IPS-18c (cell line): ENCODE results near the gene CYP2F1.
"Not testable (repeated sequence)": the region's sequence is repeated elsewhere in the genome, so short reads cannot be mapped to it uniquely, and the experiment has no call there.

ENCODE experiments used
- H3K4me3 ChIP-seq: 2 replicates; pipeline ENCODE4 v1.7.0; 2013; ENCODE audit warnings: low read depth, mild to moderate bottlenecking, low read length, moderate library complexity; ENCODE audit not compliant: insufficient read depth
- H3K9me3 ChIP-seq: one replicate; pipeline ENCODE4 v1.6.1; 2013; ENCODE audit warnings: mild to moderate bottlenecking, low read length, moderate library complexity; ENCODE audit not compliant: control insufficient read depth, insufficient read depth

The CYP2F1 gene

GRCh38 chr19:41114132-41114531 lies at the start of gene CYP2F1:
Gene CYP2F1, plus strand, starts transcription at chr19:41114432. Its CDS starts 1,757 bp downstream, at chr19:41116189.
- no peak within 1 kb of the TSS for H3K4me3 ChIP-seq
- H3K9me3 ChIP-seq: peaks cover 8% of the 10 kb centered on the region

- Histone ChIP-seq H3K9me3 (no peaks in the 10 kb centered on the region), H3K4me3 (no peak overlapping the region)
These were observed 49.2 kb upstream of the CYP2F1 start for GRCh38 chr19:41064974-41065569.

GRCh38 chr19:41076286-41076685 lies 37.9 kb upstream of the CYP2F1 start:
- Histone ChIP-seq H3K4me3 (no peak overlapping the region), H3K9me3 (no peaks in the 10 kb centered on the region)

- no peak overlapping the region for H3K4me3 ChIP-seq
- H3K9me3 ChIP-seq: no peaks in the 10 kb centered on the region
These were observed 30.7 kb upstream of the CYP2F1 start for GRCh38 chr19:41083516-41083915.

- H3K9me3 ChIP-seq: no peaks in the 10 kb centered on the region
- H3K4me3 ChIP-seq: no peak overlapping the region
These were observed 28.4 kb upstream of the CYP2F1 start for GRCh38 chr19:41085748-41086415.

- H3K9me3 ChIP-seq: no peaks in the 10 kb centered on the region
- H3K4me3 ChIP-seq: no peak within 1 kb of the TSS
These were observed 26.1 kb upstream of the CYP2F1 start, which contains the start of gene CYP2A13 for GRCh38 chr19:41088151-41088550. Gene CYP2A13, plus strand, starts transcription at chr19:41088451. Its CDS starts 21 bp downstream, at chr19:41088472.

GRCh38 chr19:41089959-41090358 lies 24.3 kb upstream of the CYP2F1 start:
- H3K9me3 ChIP-seq: no peaks in the 10 kb centered on the region
- peak overlapping the region; percentile 56 for H3K4me3 ChIP-seq

GRCh38 chr19:41095703-41096102 lies 18.5 kb upstream of the CYP2F1 start:
- H3K4me3 ChIP-seq: no peak overlapping the region
- peaks cover 4% of the 10 kb centered on the region for H3K9me3 ChIP-seq

GRCh38 chr19:41096353-41096752 lies 17.9 kb upstream of the CYP2F1 start:
- no peak overlapping the region for H3K4me3 ChIP-seq
- H3K9me3 ChIP-seq: peaks cover 4% of the 10 kb centered on the region

- Histone ChIP-seq H3K9me3 (peaks cover 4% of the 10 kb centered on the region), H3K4me3 (no peak overlapping the region)
These were observed 16.9 kb upstream of the CYP2F1 start for GRCh38 chr19:41097302-41097701.

- H3K4me3 ChIP-seq: no peak overlapping the region; the same call in 1 of the 2 replicates
- H3K9me3 ChIP-seq: peaks cover 4% of the 10 kb centered on the region
These were observed 15.5 kb upstream of the CYP2F1 start for GRCh38 chr19:41098762-41099161.

- H3K4me3 ChIP-seq, H3K9me3 ChIP-seq: not testable (repeated sequence)
These were observed 12.0 kb upstream of the CYP2F1 start for GRCh38 chr19:41102210-41102609.

GRCh38 chr19:41106177-41106576 lies 8.1 kb upstream of the CYP2F1 start:
- no peak overlapping the region for H3K4me3 ChIP-seq
- H3K9me3 ChIP-seq: no peaks in the 10 kb centered on the region

GRCh38 chr19:41111296-41111695 lies 2.9 kb upstream of the CYP2F1 start:
- Histone ChIP-seq H3K9me3 (peaks cover 8% of the 10 kb centered on the region), H3K4me3 (no peak overlapping the region)

- Histone ChIP-seq H3K4me3 (no peak overlapping the region), H3K9me3 (peaks cover 8% of the 10 kb centered on the region)
These were observed 2.4 kb upstream of the CYP2F1 start for GRCh38 chr19:41111750-41112295.

GRCh38 chr19:41112728-41113290 lies 1.4 kb upstream of the CYP2F1 start:
- Histone ChIP-seq H3K9me3 (peaks cover 8% of the 10 kb centered on the region), H3K4me3 (no peak overlapping the region)

- H3K9me3 ChIP-seq: peaks cover 8% of the 10 kb centered on the region
These were observed 2.0 kb downstream of the CYP2F1 start for GRCh38 chr19:41116261-41116660.

More at GRCh38 chr19:41116261-41116660, 2.0 kb downstream of the CYP2F1 start:
- no peak overlapping the region for H3K4me3 ChIP-seq
